DND-41 (cell line): ENCODE data around the gene OR6C76.
A peak's percentile ranks its signal among the peaks of the same experiment; 100 is the strongest.
"Not testable (repeated sequence)": the region's sequence is repeated elsewhere in the genome, so short reads cannot be mapped to it uniquely, and the experiment has no call there.

Source experiments
- ATAC-seq: fragments of 200-7000 bp; cut with Tn5 transposase; 3 replicates; pipeline ENCODE4 v1.9.1; 2021; ENCODE audit warnings: low read depth; ENCODE audit not compliant: insufficient read depth
- DNase-seq: peaks from one replicate; pipeline ENCODE4 v3.0.0-alpha.2; 2020
- H2AFZ ChIP-seq: 2 replicates; pipeline ENCODE4 v1.6.0; 2012; ENCODE audit warnings: low read depth, low read length
- H3K27ac ChIP-seq: 2 replicates; pipeline ENCODE4 v1.5.1; 2012; ENCODE audit warnings: low read length, inconsistent platforms
- H3K27me3 ChIP-seq: fragments of 200-600 bp; sonication (generic); 2 replicates; pipeline ENCODE4 v1.6.0; 2012; ENCODE audit warnings: low read length, mild to moderate bottlenecking, inconsistent platforms; ENCODE audit not compliant: insufficient read depth, poor library complexity
- H3K36me3 ChIP-seq: 2 replicates; pipeline ENCODE4 v1.5.1; 2012; ENCODE audit warnings: low read length, inconsistent platforms; ENCODE audit not compliant: insufficient read depth
- H3K4me1 ChIP-seq: 2 replicates; pipeline ENCODE4 v1.5.1; 2012; ENCODE audit warnings: mild to moderate bottlenecking, low read length; ENCODE audit not compliant: insufficient read depth
- H3K4me2 ChIP-seq: 2 replicates; pipeline ENCODE4 v1.6.0; 2012; ENCODE audit warnings: mild to moderate bottlenecking, moderate library complexity, low read length, inconsistent platforms; ENCODE audit not compliant: insufficient read depth
- H3K4me3 ChIP-seq, 2 experiments: fragments of 200-600 bp in 1 of 2; shearing (Covaris generic) in 1 of 2; 2 replicates each; pipeline ENCODE4 v1.5.1; 2012 to 2016; ENCODE audit warnings: inconsistent platforms in 2 of 2, low read length in 2 of 2, mild to moderate bottlenecking in 2 of 2, low read depth in 1 of 2, moderate library complexity in 1 of 2
- H3K79me2 ChIP-seq: 2 replicates; pipeline ENCODE4 v1.6.0; 2012; ENCODE audit warnings: low read length, inconsistent platforms; ENCODE audit not compliant: insufficient read depth
- H3K9ac ChIP-seq: 2 replicates; pipeline ENCODE4 v1.6.0; 2012; ENCODE audit warnings: low read depth, mild to moderate bottlenecking, inconsistent platforms, low read length, moderate library complexity
- H3K9me3 ChIP-seq: 2 replicates; pipeline ENCODE4 v1.5.1; 2012; ENCODE audit warnings: low read length, moderate library complexity, mild to moderate bottlenecking, inconsistent platforms; ENCODE audit not compliant: insufficient read depth, severe bottlenecking
- H4K20me1 ChIP-seq: 2 replicates; pipeline ENCODE4 v1.6.0; 2012; ENCODE audit warnings: low read length; ENCODE audit not compliant: insufficient read depth
- CTCF ChIP-seq: IDR thresholded peaks from 2 replicates; pipeline ENCODE4 v1.5.1; 2012; ENCODE audit warnings: borderline replicate concordance, low read length, moderate library complexity, mild to moderate bottlenecking; ENCODE audit not compliant: poor library complexity, severe bottlenecking; ENCODE audit errors: extremely low read depth
- EZH2 ChIP-seq: IDR thresholded peaks from 3 replicates; pipeline ENCODE4 v1.6.1; 2012; ENCODE audit warnings: borderline replicate concordance, low read depth, mild to moderate bottlenecking, moderate library complexity, low read length, inconsistent platforms; ENCODE audit not compliant: severe bottlenecking

Gene OR6C76

GRCh38 chr12:55414889-55415288 is 11.2 kb upstream of the OR6C76 start:
- H3K27ac ChIP-seq, H4K20me1 ChIP-seq, H3K4me2 ChIP-seq, H3K79me2 ChIP-seq, H3K4me1 ChIP-seq, H2AFZ ChIP-seq, H3K4me3 ChIP-seq, DNase-seq, H3K9me3 ChIP-seq, H3K9ac ChIP-seq, H3K36me3 ChIP-seq: not testable (repeated sequence)
- peaks cover 17% of the 10 kb centered on the region for H3K27me3 ChIP-seq
- peak; percentile 84 for ATAC-seq

GRCh38 chr12:55416961-55417360 is 9.1 kb upstream of the OR6C76 start:
- no peaks in the 10 kb centered on the region for H4K20me1 ChIP-seq
- H3K9me3 ChIP-seq, result no peaks in the 10 kb centered on the region
- H3K4me2 ChIP-seq, result no peak overlapping the region
- ATAC-seq (no peak), DNase-seq (no peak)
- TF ChIP-seq EZH2, result no peak
- no peak for TF ChIP-seq CTCF
- H3K36me3 ChIP-seq, result no peaks in the 10 kb centered on the region
- H3K4me3 ChIP-seq, result no peak overlapping the region
- H3K9ac ChIP-seq, result no peak overlapping the region
- no peak overlapping the region for H3K27ac ChIP-seq
- H3K27me3 ChIP-seq, result peaks cover 17% of the 10 kb centered on the region
- no peaks in the 10 kb centered on the region for H3K4me1 ChIP-seq
- no peak overlapping the region for H2AFZ ChIP-seq
- H3K79me2 ChIP-seq, result no peaks in the 10 kb centered on the region

- H3K27me3 ChIP-seq, result peaks cover 22% of the 10 kb centered on the region
- H4K20me1 ChIP-seq, result no peaks in the 10 kb centered on the region
- ATAC-seq (no peak), DNase-seq (no peak)
- no peaks in the 10 kb centered on the region for H3K4me1 ChIP-seq
- H3K36me3 ChIP-seq, result no peaks in the 10 kb centered on the region
- no peaks in the 10 kb centered on the region for H3K79me2 ChIP-seq
- H3K4me3 ChIP-seq, result no peak overlapping the region
- no peak for TF ChIP-seq CTCF
- no peak for TF ChIP-seq EZH2
- H3K9ac ChIP-seq, result no peak overlapping the region
- no peak overlapping the region for H2AFZ ChIP-seq
- no peaks in the 10 kb centered on the region for H3K9me3 ChIP-seq
- H3K4me2 ChIP-seq, result no peak overlapping the region
- H3K27ac ChIP-seq, result no peak overlapping the region
These were observed 5.6 kb upstream of the OR6C76 start for GRCh38 chr12:55420307-55420962.

- Histone ChIP-seq H3K79me2 (no peaks in the 10 kb centered on the region), H3K9ac (no peak overlapping the region), H3K4me2 (no peak overlapping the region), H3K4me1 (no peaks in the 10 kb centered on the region), H2AFZ (no peak overlapping the region), H4K20me1 (no peaks in the 10 kb centered on the region), H3K4me3 (no peak overlapping the region), H3K36me3 (no peaks in the 10 kb centered on the region), H3K9me3 (no peaks in the 10 kb centered on the region), H3K27ac (no peak overlapping the region), H3K27me3 (peaks cover 5% of the 10 kb centered on the region)
- DNase-seq, result no peak
- no peak for TF ChIP-seq EZH2
- TF ChIP-seq CTCF, result no peak
- ATAC-seq, result no peak
These were observed 2.5 kb downstream of the OR6C76 start for GRCh38 chr12:55428331-55429243.

GRCh38 chr12:55441233-55441632 is 15.2 kb downstream of the OR6C76 start:
- H2AFZ ChIP-seq, H3K36me3 ChIP-seq, ATAC-seq, H3K4me1 ChIP-seq, H3K27ac ChIP-seq, H3K9me3 ChIP-seq, H4K20me1 ChIP-seq, DNase-seq, H3K9ac ChIP-seq, H3K79me2 ChIP-seq, H3K4me2 ChIP-seq, H3K4me3 ChIP-seq, H3K27me3 ChIP-seq: not testable (repeated sequence)
